COLO668 (cell line): ENCODE data around the gene DYSF.
A peak's percentile ranks its signal among the peaks of the same experiment; 100 is the strongest.

Source experiments
- DNase-seq: peaks from one replicate; lab custom pipeline; 2025; ENCODE audit not compliant: unreplicated experiment; lab: John Stamatoyannopoulos, UW

The DYSF gene

GRCh38 chr2:71455741-71456569 is 2.6 kb downstream of the DYSF start:
- no peak for DNase-seq

GRCh38 chr2:71456617-71457016 is 3.3 kb downstream of the DYSF start:
- no peak for DNase-seq

- DNase-seq, result no peak
Measured at GRCh38 chr2:71457123-71457915, 4.0 kb downstream of the DYSF start.

GRCh38 chr2:71457923-71458322 is 4.6 kb downstream of the DYSF start:
- DNase-seq, result no peak

- DNase-seq, result no peak
Measured at GRCh38 chr2:71458413-71459083, 5.2 kb downstream of the DYSF start.

- no peak for DNase-seq
Measured at GRCh38 chr2:71459084-71459431, 5.7 kb downstream of the DYSF start.

- DNase-seq, result no peak
Measured at GRCh38 chr2:71460056-71460455, 6.7 kb downstream of the DYSF start.

- DNase-seq, result no peak
Measured at GRCh38 chr2:71460595-71461303, 7.4 kb downstream of the DYSF start.

- DNase-seq, result no peak
Measured at GRCh38 chr2:71461304-71461671, 7.9 kb downstream of the DYSF start.

- DNase-seq, result no peak
Measured at GRCh38 chr2:71462056-71462605, 8.8 kb downstream of the DYSF start.

- no peak for DNase-seq
Measured at GRCh38 chr2:71462641-71463341, 9.4 kb downstream of the DYSF start.

- no peak for DNase-seq
Measured at GRCh38 chr2:71463342-71463654, 9.9 kb downstream of the DYSF start.

- no peak for DNase-seq
Measured at GRCh38 chr2:71464389-71464788, 11.0 kb downstream of the DYSF start.

- DNase-seq, result no peak
Measured at GRCh38 chr2:71465356-71465755, 12.0 kb downstream of the DYSF start.

- DNase-seq, result no peak
Measured at GRCh38 chr2:71465961-71466300, 12.6 kb downstream of the DYSF start.

GRCh38 chr2:71466301-71467179 is 13.2 kb downstream of the DYSF start:
- DNase-seq, result peak; percentile 35

- DNase-seq, result no peak
Measured at GRCh38 chr2:71467180-71467815, 13.9 kb downstream of the DYSF start.

- DNase-seq, result no peak
Measured at GRCh38 chr2:71468279-71469015, 15.1 kb downstream of the DYSF start.
